HepG2 (cell line): ENCODE results near the gene SRRM3. TPM values are rescaled to one million over a fixed set of nuclear protein-coding genes. Genes with fewer than 3 reads are reported as not detected.

Experiments used
- AHDC1 ChIP-seq: sonication (generic); formaldehyde crosslinking; IDR thresholded peaks from 2 replicates; pipeline ENCODE4 v1.5.1; 2020; ENCODE audit warnings: mild to moderate bottlenecking, missing genetic modification reagents, borderline replicate concordance
- HNF4A ChIP-seq: sonication (generic); formaldehyde crosslinking; IDR thresholded peaks from 2 replicates; pipeline ENCODE4 v1.4.0; 2020; ENCODE audit warnings: missing genetic modification reagents
- KDM4B ChIP-seq: sonication (generic); formaldehyde crosslinking; IDR thresholded peaks from 2 replicates; pipeline ENCODE4 v1.4.0; 2020; ENCODE audit warnings: missing genetic modification reagents
- MAZ ChIP-seq, 2 experiments: sonication (generic) in 1 of 2; formaldehyde crosslinking in 1 of 2; IDR thresholded peaks; 2 replicates each; pipeline versions ENCODE4 v1.5.0 to v1.6.1; 2012 to 2020; ENCODE audit warnings: low read depth in 2 of 2, mild to moderate bottlenecking in 2 of 2, borderline replicate concordance in 1 of 2, improper control_type of control experiment in 1 of 2, low read length in 1 of 2, missing genetic modification reagents in 1 of 2, moderate library complexity in 1 of 2
- POLR2G ChIP-seq: fragments of 200-400 bp; formaldehyde crosslinking; IDR thresholded peaks from 2 replicates; pipeline ENCODE4 v1.6.1; 2018; ENCODE audit warnings: mild to moderate bottlenecking, low read depth, low read length, moderate library complexity
- SMARCE1 ChIP-seq: fragments of 450-650 bp; IDR thresholded peaks from 2 replicates; pipeline ENCODE4 v1.6.1; 2017; ENCODE audit warnings: borderline replicate concordance
- SOX5 ChIP-seq: IDR thresholded peaks from 2 replicates; pipeline ENCODE4 v1.6.1; 2016; ENCODE audit warnings: borderline replicate concordance
- THAP11 ChIP-seq: IDR thresholded peaks from 2 replicates; pipeline ENCODE4 v1.6.1; 2016; ENCODE audit warnings: missing biosample characterization, missing genetic modification reagents
- ZBTB7A ChIP-seq: sonication (generic); formaldehyde crosslinking; IDR thresholded peaks from 2 replicates; pipeline ENCODE4 v1.8.0; 2022; ENCODE audit warnings: mild to moderate bottlenecking, missing genetic modification reagents
- ZNF124 ChIP-seq: sonication (generic); formaldehyde crosslinking; IDR thresholded peaks from 2 replicates; pipeline ENCODE4 v1.4.0; 2020; ENCODE audit warnings: missing genetic modification reagents
- ZNF143 ChIP-seq: sonication (generic); formaldehyde crosslinking; IDR thresholded peaks from 2 replicates; pipeline ENCODE4 v1.4.0; 2020; ENCODE audit warnings: missing genetic modification reagents
- ZNF776 ChIP-seq: sonication (generic); formaldehyde crosslinking; IDR thresholded peaks from 2 replicates; pipeline ENCODE4 v1.4.0; 2020; ENCODE audit warnings: mild to moderate bottlenecking, missing genetic modification reagents
- polyA plus RNA-seq, 8 experiments: library from polyadenylated mRNA; depleted of rRNA in 3 of 8; stranded (reverse) in 7 of 8; unstranded in 1 of 8; fragments of >200 nt; fragmentation: Illumina TruSeq in 4 of 8; extraction: Trizol in 4 of 8; gene quantifications; 2 replicates each; pipeline versions ENCODE4 v1.2.1 to v1.2.3, GENCODE V29; 2011 to 2016; ENCODE audit warnings: low read depth in 4 of 8, missing spikeins in 1 of 8, mixed read lengths in 1 of 8; ENCODE audit not compliant: insufficient read depth in 1 of 8
- total RNA-seq, 5 experiments: library from RNA; depleted of rRNA; stranded (reverse); fragments of >200 nt; fragmentation: Illumina TruSeq; extraction: Trizol; gene quantifications; 2 replicates each; pipeline ENCODE4 v1.2.3, GENCODE V29; 2016; ENCODE audit warnings: low read depth in 1 of 5
- TF ChIP-seq, protein P1 (sequence below): IDR thresholded peaks from 2 replicates; pipeline ENCODE4 v1.4.0; 2020; ENCODE audit warnings: mild to moderate bottlenecking, missing genetic modification reagents
- TF ChIP-seq, protein P2 (sequence below): sonication (generic); formaldehyde crosslinking; IDR thresholded peaks from 2 replicates; pipeline ENCODE4 v1.4.0; 2020; ENCODE audit warnings: mild to moderate bottlenecking, low read depth, missing genetic modification reagents
- TF ChIP-seq, protein P3 (sequence below): sonication (generic); formaldehyde crosslinking; IDR thresholded peaks from 2 replicates; pipeline ENCODE4 v1.8.0; 2022; ENCODE audit warnings: missing genetic modification reagents, mild to moderate bottlenecking, borderline replicate concordance

The SRRM3 gene
- total and polyA plus RNA-seq, 2 of the 13 experiments (the other 11 are each of a cell fraction or from before 2014, with no cell fraction given), result 0.13 to 0.54 TPM

DNA sequence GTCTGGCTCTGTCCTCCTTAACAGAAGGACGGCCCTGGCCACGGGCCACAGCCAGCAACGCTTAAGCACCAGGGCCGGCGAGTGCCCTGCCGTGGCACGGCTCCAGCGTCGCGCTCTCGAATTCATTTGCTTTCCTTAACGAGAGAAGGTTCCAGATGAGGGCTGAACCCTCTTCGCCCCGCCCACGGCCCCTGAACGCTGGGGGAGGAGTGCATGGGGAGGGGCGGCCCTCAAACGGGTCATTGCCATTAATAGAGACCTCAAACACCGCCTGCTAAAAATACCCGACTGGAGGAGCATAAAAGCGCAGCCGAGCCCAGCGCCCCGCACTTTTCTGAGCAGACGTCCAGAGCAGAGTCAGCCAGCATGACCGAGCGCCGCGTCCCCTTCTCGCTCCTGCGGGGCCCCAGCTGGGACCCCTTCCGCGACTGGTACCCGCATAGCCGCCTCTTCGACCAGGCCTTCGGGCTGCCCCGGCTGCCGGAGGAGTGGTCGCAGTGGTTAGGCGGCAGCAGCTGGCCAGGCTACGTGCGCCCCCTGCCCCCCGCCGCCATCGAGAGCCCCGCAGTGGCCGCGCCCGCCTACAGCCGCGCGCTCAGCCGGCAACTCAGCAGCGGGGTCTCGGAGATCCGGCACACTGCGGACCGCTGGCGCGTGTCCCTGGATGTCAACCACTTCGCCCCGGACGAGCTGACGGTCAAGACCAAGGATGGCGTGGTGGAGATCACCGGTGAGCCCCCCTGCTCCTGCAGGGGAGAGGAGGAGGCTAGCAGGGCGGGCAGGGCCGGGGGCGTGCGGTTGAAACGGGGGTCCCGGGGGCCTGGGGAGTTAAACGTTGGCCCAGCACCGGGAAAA lies 100.9 kb downstream of the SRRM3 start, which contains the start of gene HSPB1 (continued):
- TF ChIP-seq SMARCE1, result no peak
- TF ChIP-seq SOX5, result no peak
- 0 out of 2 replicates have a peak, but pooled peaks have one; percentile 14 for TF ChIP-seq ZNF124 (CRISPR knock-in tag)
- no peak for TF ChIP-seq KDM4B (CRISPR knock-in tag)
- TF ChIP-seq ZBTB7A, result peak; percentile 79; the same call in 1 of the 2 replicates
- peak; percentile 72 for TF ChIP-seq POLR2G
- TF ChIP-seq, protein P1, sequence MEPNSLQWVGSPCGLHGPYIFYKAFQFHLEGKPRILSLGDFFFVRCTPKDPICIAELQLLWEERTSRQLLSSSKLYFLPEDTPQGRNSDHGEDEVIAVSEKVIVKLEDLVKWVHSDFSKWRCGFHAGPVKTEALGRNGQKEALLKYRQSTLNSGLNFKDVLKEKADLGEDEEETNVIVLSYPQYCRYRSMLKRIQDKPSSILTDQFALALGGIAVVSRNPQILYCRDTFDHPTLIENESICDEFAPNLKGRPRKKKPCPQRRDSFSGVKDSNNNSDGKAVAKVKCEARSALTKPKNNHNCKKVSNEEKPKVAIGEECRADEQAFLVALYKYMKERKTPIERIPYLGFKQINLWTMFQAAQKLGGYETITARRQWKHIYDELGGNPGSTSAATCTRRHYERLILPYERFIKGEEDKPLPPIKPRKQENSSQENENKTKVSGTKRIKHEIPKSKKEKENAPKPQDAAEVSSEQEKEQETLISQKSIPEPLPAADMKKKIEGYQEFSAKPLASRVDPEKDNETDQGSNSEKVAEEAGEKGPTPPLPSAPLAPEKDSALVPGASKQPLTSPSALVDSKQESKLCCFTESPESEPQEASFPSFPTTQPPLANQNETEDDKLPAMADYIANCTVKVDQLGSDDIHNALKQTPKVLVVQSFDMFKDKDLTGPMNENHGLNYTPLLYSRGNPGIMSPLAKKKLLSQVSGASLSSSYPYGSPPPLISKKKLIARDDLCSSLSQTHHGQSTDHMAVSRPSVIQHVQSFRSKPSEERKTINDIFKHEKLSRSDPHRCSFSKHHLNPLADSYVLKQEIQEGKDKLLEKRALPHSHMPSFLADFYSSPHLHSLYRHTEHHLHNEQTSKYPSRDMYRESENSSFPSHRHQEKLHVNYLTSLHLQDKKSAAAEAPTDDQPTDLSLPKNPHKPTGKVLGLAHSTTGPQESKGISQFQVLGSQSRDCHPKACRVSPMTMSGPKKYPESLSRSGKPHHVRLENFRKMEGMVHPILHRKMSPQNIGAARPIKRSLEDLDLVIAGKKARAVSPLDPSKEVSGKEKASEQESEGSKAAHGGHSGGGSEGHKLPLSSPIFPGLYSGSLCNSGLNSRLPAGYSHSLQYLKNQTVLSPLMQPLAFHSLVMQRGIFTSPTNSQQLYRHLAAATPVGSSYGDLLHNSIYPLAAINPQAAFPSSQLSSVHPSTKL (CRISPR knock-in tag), result peak; percentile 44; the same call in 1 of the 2 replicates
- TF ChIP-seq ZNF776 (CRISPR knock-in tag), result no peak
- peak; percentile 46; the same call in 1 of the 2 replicates for TF ChIP-seq THAP11
- TF ChIP-seq HNF4A (CRISPR knock-in tag), result no peak
- TF ChIP-seq, protein P2, sequence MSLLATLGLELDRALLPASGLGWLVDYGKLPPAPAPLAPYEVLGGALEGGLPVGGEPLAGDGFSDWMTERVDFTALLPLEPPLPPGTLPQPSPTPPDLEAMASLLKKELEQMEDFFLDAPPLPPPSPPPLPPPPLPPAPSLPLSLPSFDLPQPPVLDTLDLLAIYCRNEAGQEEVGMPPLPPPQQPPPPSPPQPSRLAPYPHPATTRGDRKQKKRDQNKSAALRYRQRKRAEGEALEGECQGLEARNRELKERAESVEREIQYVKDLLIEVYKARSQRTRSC (CRISPR knock-in tag), result no peak
- TF ChIP-seq MAZ (IDR thresholded peaks at IDR 0.05; ENCODE audit: borderline replicate concordance, low read depth, low read length), result no peak
- TF ChIP-seq MAZ (CRISPR knock-in tag; IDR thresholded peaks at IDR 0.05; ENCODE audit: low read depth), result peak; percentile 6; the same call in 1 of the 2 replicates
- no peak for TF ChIP-seq ZNF143
- TF ChIP-seq, protein P3, sequence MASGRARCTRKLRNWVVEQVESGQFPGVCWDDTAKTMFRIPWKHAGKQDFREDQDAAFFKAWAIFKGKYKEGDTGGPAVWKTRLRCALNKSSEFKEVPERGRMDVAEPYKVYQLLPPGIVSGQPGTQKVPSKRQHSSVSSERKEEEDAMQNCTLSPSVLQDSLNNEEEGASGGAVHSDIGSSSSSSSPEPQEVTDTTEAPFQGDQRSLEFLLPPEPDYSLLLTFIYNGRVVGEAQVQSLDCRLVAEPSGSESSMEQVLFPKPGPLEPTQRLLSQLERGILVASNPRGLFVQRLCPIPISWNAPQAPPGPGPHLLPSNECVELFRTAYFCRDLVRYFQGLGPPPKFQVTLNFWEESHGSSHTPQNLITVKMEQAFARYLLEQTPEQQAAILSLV (CRISPR knock-in tag), result 0 out of 2 replicates have a peak, but pooled peaks have one; percentile 34
- TF ChIP-seq AHDC1 (CRISPR knock-in tag), result 0 out of 2 replicates have a peak, but pooled peaks have one; percentile 56
